HG03196 (cell line): ENCODE data around the gene HMOX2.
A peak's percentile ranks its signal among the peaks of the same experiment; 100 is the strongest.

Source experiments
- ATAC-seq: cut with Tn5 transposase; IDR thresholded peaks from one replicate; pipeline ENCODE4 v1.9.1; 2021; ENCODE audit not compliant: unreplicated experiment

The HMOX2 gene, protein sequence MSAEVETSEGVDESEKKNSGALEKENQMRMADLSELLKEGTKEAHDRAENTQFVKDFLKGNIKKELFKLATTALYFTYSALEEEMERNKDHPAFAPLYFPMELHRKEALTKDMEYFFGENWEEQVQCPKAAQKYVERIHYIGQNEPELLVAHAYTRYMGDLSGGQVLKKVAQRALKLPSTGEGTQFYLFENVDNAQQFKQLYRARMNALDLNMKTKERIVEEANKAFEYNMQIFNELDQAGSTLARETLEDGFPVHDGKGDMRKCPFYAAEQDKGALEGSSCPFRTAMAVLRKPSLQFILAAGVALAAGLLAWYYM

DNA sequence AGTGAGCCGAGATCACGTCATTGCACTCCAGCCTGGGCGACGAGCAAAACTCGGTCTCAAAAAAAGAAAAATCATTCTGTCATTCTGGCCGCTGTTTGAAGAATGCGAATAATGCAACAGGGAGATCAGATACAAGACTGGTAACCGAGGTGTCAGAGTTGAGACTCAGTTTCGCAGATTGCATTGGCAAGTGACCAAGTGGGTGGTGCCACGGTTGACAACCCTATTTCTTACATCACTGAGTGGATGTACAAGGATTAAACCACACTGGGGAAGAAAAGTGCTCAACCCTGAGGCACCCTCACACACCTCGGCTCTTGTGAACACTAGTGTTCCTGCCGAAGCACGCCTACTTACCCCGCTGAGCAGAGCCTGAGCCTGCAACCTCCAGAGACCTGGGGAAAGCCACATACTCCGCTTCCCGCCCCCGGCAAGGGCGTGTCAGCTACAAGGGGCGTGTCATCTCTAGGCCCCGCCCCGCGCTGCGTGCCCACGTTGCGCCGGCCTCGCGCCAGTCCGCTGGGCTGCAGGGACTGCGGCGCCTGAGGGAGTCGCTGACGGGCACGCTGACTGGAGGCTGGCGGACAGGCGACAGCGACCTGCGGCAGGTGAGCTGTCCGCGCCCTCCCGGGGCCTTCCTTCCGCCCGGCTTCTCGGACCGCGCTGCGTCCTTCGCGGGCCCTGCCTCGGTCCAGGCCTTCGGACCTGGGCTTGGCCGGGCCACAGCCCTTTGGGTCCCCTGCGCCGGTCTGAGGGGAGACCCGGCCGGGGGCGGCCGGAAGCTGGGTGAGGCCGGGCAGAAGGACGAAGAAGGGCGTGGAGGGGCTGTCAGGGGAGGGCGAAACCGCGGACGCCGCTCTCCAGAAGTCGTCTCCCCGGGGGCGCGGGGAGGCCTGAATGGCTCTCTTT is at the start of gene HMOX2:
Gene HMOX2 (plus strand): TSS at position 519 of the 909 bp plus-strand sequence. CDS start 29,127 bp downstream, outside the sequence.
- peak; percentile 81 for ATAC-seq

DNA sequence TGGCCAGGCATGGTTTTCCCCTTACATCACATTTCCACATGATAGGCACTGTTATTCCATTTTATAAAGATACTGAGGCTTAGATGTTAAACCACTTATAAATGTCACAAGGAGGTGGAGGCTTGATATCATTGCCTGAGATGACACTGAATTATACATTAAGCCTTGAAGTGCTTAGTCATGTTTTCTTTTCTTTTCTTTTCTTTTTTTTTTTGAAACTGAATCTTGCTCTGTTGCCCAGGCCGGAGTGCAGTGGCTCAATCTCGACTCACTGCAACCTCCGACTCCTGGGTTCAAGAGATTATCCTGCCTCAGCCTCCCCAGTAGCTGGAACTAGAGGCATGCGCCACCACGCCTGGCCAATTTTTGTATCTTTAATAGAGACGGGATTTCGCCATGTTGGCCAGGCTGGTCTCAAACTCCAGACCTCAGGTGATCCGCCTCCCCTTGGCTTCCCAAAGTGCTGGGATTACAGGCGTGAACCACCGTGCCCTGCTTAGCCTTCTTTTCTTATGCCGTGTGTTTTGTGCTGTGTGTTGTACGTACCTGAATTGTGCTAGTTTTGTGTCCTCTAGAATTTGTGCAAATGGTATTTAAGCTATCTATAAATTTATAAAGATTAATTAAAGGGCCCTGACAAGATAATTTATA is 49.4 kb upstream of the HMOX2 start:
- ATAC-seq, result no peak

DNA sequence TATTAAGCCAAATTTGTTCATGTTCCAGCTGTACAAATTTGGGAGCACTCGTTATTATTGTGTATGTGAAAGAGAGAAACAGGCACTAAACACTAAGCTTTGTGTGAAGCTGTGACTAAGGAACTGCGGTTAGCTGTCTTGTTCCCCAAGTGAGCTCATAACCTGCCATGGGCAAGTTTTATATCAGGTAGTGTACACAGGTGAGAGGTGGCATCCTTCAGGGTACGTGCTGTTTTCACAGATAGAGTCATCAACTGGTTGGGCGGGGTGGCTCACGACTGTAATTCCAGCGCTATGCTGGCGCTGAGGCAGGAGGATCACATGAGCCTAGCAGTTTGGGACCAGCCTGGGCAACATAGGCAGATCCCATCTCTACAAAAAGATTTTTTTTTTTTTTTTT is 47.7 kb upstream of the HMOX2 start:
- no peak for ATAC-seq

DNA sequence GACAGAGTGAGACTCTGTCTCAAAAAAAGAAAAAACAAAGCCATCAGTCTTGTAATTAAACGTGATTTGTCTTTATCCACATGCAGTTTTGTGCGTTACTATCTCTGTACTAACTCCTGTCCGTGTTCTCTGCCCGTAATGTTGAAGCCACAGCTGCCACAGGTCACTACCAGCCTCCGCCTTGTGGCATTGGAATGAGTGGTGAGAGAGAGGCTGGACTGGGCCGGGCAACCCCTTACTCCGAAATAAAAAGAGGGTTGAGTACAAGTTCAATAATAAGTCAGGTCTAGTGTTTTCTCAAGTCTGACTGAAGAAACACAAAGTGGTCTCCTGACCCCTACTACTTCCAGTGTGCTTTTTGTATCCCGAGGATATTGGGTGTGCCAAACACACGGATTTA is 45.2 kb upstream of the HMOX2 start:
- no peak for ATAC-seq

DNA sequence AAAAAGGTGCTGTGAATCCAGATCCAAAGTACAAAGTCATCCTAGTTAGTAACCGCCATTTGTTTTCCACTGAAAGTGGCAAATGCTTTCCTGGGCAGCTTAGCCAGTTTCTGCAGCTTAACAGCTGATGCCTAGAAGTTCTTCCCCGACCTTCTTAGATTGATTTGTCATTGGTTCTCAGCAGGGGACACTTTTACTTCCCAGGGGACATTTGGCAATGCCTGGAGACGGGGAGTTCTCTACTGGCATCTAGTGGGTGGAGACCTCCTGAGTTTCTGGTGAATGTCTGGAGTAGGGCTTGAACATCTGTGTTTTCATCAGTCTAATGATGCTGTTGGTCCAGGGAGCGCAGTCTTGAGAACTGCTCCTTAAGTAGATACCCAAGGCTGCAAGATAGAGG is 43.0 kb upstream of the HMOX2 start:
- ATAC-seq, result no peak

DNA sequence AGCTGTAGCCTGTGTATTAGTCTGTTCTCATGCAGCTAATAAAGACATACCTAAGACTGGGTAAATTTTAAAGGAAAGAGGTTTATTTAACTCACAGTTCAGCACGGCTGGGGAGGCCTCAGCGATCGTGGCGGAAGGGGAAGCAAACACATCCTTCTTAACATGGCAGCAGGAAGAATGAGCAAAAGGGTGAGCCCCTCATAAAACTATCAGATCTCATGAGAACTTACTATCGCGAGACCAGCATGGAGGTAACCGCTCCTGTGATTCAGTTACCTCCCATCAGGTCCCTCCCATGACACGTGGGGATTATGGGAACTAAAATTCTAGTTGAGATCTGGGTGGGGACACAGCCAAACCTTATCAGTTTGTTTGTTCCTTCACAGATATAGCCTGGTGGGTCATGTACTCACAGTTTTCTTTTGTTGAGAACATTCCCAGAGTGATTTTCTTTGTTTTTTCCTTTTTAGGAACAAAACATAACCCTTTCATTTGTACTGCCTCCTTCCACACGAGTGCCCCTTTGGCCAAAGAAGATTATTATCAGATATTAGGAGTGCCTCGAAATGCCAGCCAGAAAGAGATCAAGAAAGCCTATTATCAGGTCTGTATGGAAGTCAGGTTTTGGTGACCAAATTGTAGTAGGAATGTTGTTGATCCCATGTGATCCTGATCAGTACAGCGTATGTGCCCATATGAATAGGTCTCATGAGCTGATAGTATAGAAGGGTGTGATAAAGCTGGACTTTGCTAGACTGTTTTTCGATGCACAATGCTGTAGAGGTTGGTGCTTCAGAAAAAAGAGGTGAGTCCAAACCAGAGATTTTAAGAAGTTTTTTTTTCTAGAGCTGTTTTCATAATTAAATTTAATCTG is 42.0 kb upstream of the HMOX2 start:
- ATAC-seq, result no peak

DNA sequence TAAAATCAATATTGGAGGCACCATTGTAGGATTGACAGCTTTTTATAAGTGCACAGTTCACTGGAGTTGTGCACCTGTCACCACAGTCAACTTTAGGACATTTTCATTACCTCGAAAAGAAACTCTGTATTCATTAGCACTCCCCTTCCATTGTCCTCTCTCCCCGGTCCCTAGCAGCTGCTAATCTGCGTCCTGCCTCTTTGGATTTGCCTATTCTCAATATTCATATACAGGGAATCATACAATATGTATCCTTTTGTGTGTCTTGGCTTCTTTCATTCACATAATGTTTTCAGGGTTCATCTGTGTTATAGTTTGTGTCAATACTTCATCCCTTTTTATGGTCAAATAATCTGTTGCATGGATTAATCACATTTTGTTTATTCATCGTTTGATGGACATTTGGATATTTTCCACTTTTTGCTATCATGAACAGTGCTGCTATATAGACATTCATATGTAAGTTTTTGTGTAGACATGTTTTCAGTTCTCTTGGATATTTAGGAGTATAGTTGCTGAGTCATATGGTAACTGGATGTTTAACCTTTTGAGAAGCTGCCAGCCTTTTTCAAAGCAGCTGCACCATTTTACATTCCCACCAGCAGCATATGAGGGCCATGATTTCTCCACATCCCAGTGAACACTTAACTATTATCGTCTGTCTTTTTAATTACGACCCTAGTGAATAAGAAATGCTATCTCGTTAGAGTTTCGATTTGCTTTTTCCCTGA is 40.7 kb upstream of the HMOX2 start:
- no peak for ATAC-seq

DNA sequence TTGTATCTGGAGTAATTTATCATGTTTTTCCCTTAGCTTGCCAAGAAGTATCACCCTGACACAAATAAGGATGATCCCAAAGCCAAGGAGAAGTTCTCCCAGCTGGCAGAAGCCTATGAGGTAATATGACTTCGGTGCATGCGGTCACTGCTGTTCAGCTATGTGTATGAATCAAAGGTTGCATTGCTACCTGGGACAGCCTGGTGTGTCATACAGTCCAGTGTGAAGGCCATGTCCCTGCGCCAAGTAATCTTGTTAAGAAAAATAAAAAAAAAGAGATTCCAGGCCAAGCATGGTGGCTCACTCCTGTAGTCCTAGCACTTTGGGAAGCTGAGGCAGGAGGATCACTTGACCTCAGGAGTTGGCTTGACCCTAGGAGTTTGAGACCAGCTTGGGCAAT is 38.8 kb upstream of the HMOX2 start:
- no peak for ATAC-seq

DNA sequence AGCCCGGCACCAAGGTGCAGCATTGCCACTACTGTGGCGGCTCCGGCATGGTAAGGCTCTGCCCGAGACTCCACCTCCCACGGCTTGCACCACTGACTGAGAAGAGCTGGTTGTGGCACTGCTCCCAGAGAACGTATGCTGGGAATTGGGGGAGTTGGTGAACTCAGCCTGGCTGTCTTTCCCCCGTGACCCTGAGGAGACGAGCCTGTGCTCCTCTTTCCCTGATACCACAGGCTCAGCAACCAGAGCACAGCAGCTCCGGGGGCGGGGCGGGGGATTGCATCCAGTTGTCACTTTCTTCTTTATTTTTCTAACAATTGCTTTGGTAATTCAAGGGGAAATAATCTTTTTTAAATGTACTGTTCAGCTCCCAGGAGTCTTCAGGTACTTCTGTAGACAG is 33.8 kb upstream of the HMOX2 start:
- no peak for ATAC-seq

DNA sequence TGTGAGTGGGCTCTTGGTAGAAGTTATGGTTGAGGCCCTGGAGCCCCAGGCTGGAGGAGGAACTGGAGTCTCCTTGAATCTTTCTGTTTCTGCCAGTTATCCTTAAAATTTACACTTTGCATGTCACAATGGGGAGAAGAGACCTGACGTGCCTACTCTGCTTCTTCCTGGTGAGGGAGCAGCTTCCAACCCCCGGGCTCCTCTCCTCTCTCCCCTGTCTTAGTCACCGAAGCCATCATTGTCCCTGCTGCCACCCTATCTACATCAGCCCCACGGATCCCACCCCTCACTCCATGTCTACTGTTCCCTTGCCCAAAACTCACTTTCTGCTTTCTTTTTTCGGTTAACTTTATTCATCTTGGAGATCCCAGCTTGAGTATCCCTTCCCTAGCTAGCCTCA is 32.9 kb upstream of the HMOX2 start:
- ATAC-seq, result no peak

DNA sequence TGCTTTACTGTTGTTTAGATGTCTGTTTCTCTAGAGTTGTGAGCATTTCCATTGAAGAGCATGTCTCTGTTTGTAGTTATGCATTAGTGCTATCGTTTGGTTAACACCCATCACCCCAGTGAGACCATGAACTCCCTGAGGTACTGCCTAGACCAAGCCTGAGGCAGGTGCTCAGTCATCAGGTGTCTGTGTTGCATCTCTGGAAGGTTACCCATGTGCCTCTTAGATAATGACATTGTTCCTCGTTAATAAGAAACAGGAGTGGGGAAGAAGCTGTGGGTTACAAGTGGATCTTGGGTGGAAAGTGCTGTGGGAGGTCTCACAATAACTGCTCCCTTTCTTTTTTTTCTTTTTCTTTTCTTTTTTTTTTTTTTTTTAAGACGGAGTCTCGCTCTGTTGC is 32.2 kb upstream of the HMOX2 start:
- ATAC-seq, result no peak

DNA sequence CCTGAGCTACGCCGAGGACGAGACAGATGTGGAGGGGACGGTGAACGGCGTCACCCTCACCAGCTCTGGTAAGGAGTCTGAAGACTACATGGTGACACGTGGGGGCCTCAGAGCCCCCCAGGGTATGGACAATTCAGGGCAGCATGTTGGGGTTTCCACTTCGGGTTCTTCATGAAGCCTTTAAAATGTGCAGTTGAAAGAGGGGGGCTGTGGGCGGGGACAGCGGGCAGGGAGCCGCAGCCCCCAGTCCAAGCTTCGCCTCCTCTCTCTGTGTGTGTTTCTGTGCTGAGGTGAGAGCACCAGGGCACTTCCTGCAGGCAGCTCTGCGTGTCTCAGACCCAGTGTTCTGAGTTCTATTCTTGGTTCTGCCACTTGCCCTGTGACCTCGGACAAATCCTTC is 25.8 kb upstream of the HMOX2 start:
- ATAC-seq, result no peak

DNA sequence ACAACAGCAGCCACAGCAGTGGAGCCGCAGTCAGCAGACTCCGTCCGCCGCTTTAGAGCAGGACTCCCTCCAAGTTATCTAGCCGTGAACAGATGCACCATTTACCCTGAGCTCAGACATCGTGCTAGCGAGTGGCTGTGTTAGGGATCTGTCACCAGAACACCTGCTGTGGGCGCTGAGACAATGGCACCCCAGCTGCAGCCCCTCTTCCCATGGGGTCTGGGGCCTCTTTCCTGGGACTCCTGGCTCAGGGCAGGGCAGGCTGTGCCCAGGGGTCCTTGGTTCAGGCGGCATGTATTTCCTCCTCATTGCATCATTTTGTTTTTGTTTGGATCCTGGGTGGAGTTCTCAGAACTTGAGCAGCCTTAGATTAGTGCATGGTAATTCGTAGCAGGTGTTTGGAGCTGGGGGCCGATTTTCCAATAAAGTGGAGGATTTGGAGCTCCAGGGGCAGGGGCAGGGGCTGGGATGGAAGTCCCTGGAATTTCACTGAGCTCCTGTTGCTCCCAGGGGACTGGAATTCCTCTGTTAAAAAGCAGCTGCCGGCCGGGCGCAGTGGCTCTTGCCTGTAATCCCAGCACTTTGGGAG is 25.2 kb upstream of the HMOX2 start:
- no peak for ATAC-seq

DNA sequence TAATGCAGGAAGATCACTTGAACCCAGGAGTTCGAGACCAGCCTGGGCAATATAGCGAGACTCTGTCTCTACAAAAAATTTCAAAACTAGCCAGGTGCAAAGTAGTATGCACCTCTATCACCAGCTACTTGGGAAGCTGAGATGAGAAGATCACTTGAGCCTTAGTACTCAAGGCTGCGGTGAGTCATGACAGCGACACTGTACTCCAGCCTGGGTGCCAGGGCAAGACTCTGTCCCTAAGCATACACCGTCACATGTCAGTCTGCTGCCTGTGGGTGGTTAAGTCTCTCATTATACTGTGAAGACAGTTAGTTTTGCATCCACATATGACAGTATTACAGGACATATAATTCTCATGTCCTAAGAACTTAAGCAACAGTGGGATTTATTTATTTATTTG is 23.5 kb upstream of the HMOX2 start:
- ATAC-seq, result no peak

DNA sequence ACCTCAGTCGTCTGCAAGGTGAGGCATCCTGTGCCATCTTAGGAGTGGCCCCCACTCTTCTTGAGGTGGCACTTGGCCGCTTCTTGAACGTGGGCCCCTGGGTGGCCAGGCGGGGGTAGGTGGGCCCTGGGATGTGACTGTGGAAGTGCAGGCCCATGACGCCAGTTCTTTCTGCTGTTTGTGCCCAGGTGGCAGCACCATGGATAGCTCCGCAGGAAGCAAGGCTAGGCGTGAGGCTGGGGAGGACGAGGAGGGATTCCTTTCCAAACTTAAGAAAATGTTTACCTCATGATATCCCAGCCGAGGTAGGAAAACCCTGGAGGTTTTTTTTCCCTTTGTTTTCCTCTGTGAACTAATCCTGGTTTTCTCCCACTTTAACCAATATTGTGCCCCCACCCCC is 21.6 kb upstream of the HMOX2 start:
- ATAC-seq, result no peak

DNA sequence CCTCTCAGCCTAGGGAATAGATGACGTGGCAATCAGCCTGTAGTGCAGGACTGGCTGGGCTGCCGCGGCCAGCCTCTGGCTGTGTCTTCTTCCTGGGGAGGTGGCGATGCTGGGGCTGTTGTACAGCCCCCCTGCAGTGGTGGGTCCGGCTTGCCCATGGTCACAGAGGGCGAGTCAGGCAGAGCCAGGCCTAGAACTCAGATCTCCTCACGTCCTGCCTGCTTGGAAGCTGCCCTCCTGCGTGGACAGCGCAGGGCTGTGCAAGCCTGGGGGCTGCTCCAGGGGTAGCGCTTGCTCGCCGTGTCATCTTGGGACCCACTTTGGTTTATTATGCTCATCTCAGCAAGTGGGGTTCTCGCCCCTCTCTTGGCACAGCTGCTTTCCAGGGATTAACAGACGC is 21.1 kb upstream of the HMOX2 start:
- ATAC-seq, result no peak

DNA sequence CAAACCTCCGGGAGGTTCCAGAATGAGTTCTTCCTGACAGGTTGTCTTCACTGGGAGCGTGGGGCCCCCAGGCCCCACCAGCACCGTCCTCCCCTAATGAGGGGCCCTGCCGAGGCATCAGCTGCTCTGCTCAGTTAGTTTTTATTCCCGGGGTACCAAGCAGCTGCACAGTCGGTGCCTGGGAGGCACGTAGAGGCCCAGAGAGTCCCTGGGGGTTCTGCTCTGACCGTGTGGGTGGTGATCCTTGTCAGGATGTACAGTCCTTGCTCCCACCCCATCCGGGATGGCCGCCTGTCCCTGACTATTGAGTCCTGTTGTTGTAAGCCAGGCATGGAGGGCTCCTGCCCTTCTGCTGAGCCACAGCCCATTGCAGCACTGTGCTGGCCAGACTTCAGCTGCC is 20.2 kb upstream of the HMOX2 start:
- no peak for ATAC-seq

DNA sequence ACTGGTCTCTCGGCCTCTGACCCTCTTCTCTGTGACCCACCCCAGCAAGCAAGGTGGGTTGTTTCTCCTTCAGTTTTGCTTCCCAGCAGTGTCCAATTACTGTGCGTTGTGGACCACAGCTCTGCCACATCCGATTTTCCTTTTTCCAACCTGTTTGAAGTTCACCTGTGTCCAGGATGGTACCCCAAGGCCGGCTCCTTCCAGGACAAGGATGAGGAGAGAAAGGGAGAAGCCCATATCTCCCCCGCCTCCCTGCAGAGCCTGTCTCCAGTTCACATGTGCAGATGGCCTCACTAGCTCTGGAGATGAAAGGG is 15.3 kb upstream of the HMOX2 start:
- ATAC-seq, result no peak

DNA sequence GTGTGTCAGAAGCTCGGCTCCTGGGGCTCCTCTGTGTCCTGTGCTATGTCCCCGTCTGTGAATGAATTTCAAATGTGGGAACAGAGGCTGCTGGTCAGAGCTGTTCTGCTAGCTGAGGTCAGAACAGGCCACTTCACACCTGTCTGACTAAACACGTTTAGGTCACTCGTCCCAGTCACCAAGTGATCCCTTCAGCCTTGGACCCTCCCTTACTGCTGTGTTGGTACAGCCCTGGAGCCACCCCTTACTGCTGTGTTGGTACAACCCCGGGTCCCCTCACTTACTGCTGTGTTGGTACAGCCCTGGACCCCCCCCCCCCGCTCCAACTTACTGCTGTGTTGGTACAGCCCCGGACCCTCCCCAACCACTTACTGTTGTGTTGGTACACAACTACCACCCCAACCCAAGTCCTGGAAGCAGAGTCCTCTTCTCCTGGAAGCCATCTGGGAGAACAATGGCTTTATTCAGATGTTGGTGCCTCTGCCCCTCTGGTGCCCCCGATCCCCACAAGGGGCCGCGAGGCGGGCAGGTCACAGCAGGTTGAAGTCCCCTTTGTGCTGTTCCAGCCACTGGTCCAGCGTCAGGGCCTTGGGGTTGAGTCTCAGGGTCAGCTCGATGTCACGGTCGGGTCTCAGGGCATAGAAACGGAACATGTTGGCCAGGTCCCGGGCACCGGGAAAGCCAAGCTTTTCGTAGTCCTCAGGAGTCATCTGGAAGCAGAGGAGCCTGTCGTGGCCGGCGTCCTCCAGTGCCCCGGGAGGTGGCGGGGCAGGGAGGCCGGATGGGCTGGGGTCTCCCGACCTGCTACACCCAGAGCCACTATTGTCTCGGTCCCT is 14.7 kb upstream of the HMOX2 start:
- ATAC-seq, result no peak
